ENCODE data around the gene OR4L1. TPM values are rescaled to one million over a fixed set of nuclear protein-coding genes. Genes with fewer than 3 reads are reported as not detected.

OR4L1 gene, protein sequence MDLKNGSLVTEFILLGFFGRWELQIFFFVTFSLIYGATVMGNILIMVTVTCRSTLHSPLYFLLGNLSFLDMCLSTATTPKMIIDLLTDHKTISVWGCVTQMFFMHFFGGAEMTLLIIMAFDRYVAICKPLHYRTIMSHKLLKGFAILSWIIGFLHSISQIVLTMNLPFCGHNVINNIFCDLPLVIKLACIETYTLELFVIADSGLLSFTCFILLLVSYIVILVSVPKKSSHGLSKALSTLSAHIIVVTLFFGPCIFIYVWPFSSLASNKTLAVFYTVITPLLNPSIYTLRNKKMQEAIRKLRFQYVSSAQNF
- total RNA-seq (not detected), total RNA-seq (0 to 0.08 (median 0) reads per million in 172 experiments)
- not detected for polyA plus RNA-seq (2013, experiment 1 of 2)
- not detected for polyA plus RNA-seq (2013, experiment 2 of 2)

DNA sequence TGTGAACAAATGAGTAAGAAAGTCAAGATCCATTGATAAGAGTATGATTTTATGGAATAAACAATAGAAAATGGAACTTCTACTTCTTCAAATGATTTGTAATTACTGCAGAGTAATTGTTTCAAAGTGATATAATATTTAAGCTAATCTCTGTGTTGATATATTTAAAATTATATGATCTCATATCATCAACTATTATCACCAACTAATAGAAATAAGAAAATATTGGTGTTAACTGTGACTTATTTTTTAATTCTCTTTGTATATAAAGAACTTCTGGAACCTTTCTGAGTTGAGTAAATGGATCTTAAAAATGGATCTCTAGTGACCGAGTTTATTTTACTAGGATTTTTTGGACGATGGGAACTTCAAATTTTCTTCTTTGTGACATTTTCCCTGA lies at the start of gene OR4L1:
Gene OR4L1, plus strand, starts transcription at position 301 of the 400 bp plus-strand sequence. Its CDS starts 0 bp downstream, at position 301.
- no peaks in the 10 kb centered on the region for H3K9me3 Mint-ChIP-seq

DNA sequence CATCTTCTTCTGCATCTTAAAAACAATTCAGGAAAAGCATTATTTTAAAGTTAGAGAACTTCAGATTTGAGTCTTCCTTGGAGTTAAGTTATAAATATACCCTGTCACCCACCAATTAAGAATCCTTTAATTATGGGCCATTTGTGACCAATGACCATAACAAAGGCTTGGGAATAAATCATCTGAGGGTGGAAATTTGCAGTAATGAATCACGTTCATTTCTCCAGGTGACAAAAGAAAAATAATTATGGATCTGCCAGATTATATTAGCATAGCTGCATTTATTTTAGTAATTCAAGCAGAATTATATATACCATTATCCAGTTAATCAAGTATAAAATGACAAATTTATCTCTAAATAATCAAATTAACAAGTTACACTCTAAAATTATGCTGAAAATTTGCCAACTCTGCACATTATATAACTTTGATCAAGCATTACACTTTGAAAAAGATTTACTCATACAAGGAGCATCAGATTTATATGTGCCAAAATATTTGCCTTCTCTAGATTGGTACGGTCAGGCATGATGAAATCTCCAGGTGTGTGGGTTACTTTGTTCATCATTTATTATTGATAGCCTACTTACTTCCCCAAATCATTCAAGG lies 40.5 kb upstream of the OR4L1 start, which contains the start of gene OR4K14:
Gene OR4K14, minus strand, starts transcription at position 51 of the 609 bp plus-strand sequence. CDS start 4,114 bp downstream, outside the sequence.
- intact Hi-C loops (cut with DNase I, micrococcal nuclease) = no loop called here
- CTCF ChIA-PET = no interaction called here
- Mint-ChIP-seq H3K4me1 (ENCODE audit: low read depth) (no peaks in the 10 kb centered on the region), H3K27me3 (peaks cover 5% of the 10 kb centered on the region), H3K9me3 (peaks cover under 1% of the 10 kb centered on the region), H3K36me3 (ENCODE audit: low read depth) (no peaks in the 10 kb centered on the region), H3K27ac (no peak within 1 kb of the TSS), H3K4me3 (no peak within 1 kb of the TSS)
- no peak for ATAC-seq (ENCODE audit: poor library complexity)
- no peak for DNase-seq
- H3K27ac ChIP-seq (ENCODE audit: low read depth in 1 of 2, low read length in 2 of 2) = no peak within 1 kb of the TSS
- no peaks in the 10 kb centered on the region for H3K4me1 ChIP-seq (ENCODE audit: insufficient read depth, low read length)
- POLR2A ChIA-PET = no interaction called here
- H3K36me3 ChIP-seq (ENCODE audit: insufficient read depth, low read length) = no peaks in the 10 kb centered on the region
- TF ChIP-seq, protein P1, sequence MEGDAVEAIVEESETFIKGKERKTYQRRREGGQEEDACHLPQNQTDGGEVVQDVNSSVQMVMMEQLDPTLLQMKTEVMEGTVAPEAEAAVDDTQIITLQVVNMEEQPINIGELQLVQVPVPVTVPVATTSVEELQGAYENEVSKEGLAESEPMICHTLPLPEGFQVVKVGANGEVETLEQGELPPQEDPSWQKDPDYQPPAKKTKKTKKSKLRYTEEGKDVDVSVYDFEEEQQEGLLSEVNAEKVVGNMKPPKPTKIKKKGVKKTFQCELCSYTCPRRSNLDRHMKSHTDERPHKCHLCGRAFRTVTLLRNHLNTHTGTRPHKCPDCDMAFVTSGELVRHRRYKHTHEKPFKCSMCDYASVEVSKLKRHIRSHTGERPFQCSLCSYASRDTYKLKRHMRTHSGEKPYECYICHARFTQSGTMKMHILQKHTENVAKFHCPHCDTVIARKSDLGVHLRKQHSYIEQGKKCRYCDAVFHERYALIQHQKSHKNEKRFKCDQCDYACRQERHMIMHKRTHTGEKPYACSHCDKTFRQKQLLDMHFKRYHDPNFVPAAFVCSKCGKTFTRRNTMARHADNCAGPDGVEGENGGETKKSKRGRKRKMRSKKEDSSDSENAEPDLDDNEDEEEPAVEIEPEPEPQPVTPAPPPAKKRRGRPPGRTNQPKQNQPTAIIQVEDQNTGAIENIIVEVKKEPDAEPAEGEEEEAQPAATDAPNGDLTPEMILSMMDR (IDR thresholded peaks at IDR 0.05) = no peak
- no peaks in the 10 kb centered on the region for H3K27me3 ChIP-seq (ENCODE audit: control insufficient read depth in 1 of 2, insufficient read depth in 2 of 2, low read length in 2 of 2)
- peaks cover 0 to under 1% of the 10 kb centered on the region in 2 experiments for H3K9me3 ChIP-seq (ENCODE audit: control insufficient read depth in 1 of 2, insufficient read depth in 1 of 2, low read length in 2 of 2)
- H3K4me3 ChIP-seq (ENCODE audit: low read length) = no peak within 1 kb of the TSS

More for the DNA sequence above, at the start of gene OR4L1:
- intact Hi-C loops (cut with DNase I, micrococcal nuclease) = no loop called here
- ChIA-PET CTCF (no interaction called here), POLR2A (no interaction called here)
- H3K27ac ChIP-seq (ENCODE audit: low read depth in 1 of 2, low read length in 2 of 2) = no peak within 1 kb of the TSS
- no peak for DNase-seq
- no peaks in the 10 kb centered on the region for H3K36me3 Mint-ChIP-seq (ENCODE audit: low read depth)
- TF ChIP-seq, protein P1 (IDR thresholded peaks at IDR 0.05) = no peak
- no peak for ATAC-seq (ENCODE audit: poor library complexity)
- no peak within 1 kb of the TSS for H3K4me3 ChIP-seq (ENCODE audit: low read length)
- peaks cover 0 to 3% of the 10 kb centered on the region in 2 experiments for H3K9me3 ChIP-seq (ENCODE audit: control insufficient read depth in 1 of 2, insufficient read depth in 1 of 2, low read length in 2 of 2)
- H3K4me1 ChIP-seq (ENCODE audit: insufficient read depth, low read length) = no peaks in the 10 kb centered on the region
- H3K27ac Mint-ChIP-seq = no peak within 1 kb of the TSS
- peaks cover 12% of the 10 kb centered on the region for H3K27me3 Mint-ChIP-seq
- H3K4me3 Mint-ChIP-seq = no peak within 1 kb of the TSS
- H3K4me1 Mint-ChIP-seq (ENCODE audit: low read depth) = peaks cover 5% of the 10 kb centered on the region
- no peaks in the 10 kb centered on the region for H3K36me3 ChIP-seq (ENCODE audit: insufficient read depth, low read length)
- no peaks in the 10 kb centered on the region for H3K27me3 ChIP-seq (ENCODE audit: control insufficient read depth in 1 of 2, insufficient read depth in 2 of 2, low read length in 2 of 2)

DNA sequence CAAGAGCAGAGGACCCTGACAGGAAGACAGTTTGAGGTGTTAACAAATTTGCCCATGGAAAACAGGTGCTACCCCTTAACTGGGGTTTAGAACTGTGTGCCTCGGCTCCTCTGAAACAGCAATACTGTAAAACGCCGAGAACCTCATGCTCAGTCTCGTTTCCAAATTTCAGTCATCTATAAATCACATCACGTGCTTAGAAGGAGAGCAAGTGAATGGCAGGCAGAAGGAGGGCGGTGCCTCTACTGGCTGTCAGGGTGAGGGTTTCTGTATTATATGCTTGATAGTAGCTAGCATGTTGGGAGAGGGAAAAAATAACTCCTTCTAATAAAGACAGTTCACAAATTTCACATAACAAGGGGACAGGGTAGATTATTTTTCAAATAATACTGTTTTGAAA lies 28.8 kb upstream of the OR4L1 start:
- H3K27ac Mint-ChIP-seq = no peak overlapping the region
- Histone ChIP-seq H3K4me3 (ENCODE audit: low read length) (no peak overlapping the region), H3K27ac (ENCODE audit: low read depth in 1 of 2, low read length in 2 of 2) (no peak overlapping the region), H3K4me1 (ENCODE audit: insufficient read depth, low read length) (no peaks in the 10 kb centered on the region), H3K36me3 (ENCODE audit: insufficient read depth, low read length) (no peaks in the 10 kb centered on the region), H3K27me3 (ENCODE audit: control insufficient read depth in 1 of 2, insufficient read depth in 2 of 2, low read length in 2 of 2) (no peaks in the 10 kb centered on the region), H3K9me3 (ENCODE audit: control insufficient read depth in 1 of 2, insufficient read depth in 1 of 2, low read length in 2 of 2) (no peaks in the 10 kb centered on the region)
- POLR2A ChIA-PET = no interaction called here
- DNase-seq (no peak), ATAC-seq (ENCODE audit: poor library complexity) (no peak)
- no peaks in the 10 kb centered on the region for H3K27me3 Mint-ChIP-seq
- H3K4me1 Mint-ChIP-seq (ENCODE audit: low read depth) = no peaks in the 10 kb centered on the region
- no peak overlapping the region for H3K4me3 Mint-ChIP-seq
- intact Hi-C loops (cut with DNase I, micrococcal nuclease) = no loop called here
- H3K9me3 Mint-ChIP-seq = peaks cover 2% of the 10 kb centered on the region
- no peaks in the 10 kb centered on the region for H3K36me3 Mint-ChIP-seq (ENCODE audit: low read depth)
- CTCF ChIA-PET = interaction anchor here (1.3 kb wide), 1 partner anchor 17 kb away, joined by 3 read pairs; no protein-coding TSS in a partner anchor
- TF ChIP-seq, protein P1 (IDR thresholded peaks at IDR 0.05) = no peak
